ENCODE results near the gene SNAP47.
A peak's percentile ranks its signal among the peaks of the same experiment; 100 is the strongest.

Gene SNAP47

GRCh38 chr1:227785094-227785804, 50.0 kb downstream of the SNAP47 start:
- DNase-seq (ENCODE audit: low read depth in 2 of 2), result no peak

DNA sequence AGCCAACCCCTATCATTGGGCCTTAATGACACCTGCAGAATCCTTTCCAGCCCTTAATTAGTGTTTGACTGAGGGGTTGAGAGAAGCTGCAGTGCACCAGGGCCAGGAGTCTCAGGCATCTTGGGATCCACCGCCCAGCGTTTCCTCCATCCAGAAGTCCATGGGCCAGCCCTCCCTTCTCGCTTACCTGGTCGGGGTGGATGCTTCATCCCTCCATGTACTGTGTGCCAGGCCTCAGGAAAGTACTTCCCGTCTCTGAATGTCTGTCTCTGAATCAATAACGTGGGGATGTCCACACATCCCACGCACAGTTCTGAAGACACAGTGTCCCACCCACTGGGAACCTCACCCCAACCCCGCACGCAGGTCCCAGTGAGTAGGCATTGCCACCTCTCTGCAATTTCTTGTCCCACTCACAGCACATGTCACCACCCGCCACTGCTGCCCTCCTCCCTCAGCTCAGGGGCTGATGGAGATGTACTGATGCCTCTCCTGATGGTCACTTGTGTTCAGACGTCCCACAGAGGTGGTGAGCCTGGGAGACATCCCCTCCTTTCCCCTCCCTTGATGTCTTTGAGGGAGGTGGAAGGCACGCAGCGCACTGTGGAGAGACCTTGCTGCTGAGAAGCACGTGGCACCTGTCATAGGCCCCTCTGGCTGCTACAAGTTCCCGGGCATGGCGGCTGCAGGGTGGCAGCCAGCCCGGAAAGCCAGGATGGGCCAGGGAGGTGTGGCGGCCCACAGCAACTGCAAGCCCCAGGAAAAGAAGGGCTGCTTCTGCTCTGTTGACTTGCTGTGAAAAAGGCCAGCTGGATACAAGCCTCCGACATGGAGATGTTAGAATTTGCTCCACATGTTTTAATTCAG, 50.8 kb downstream of the SNAP47 start:
- DNase-seq (ENCODE audit: low read depth in 2 of 2), result no peak

DNA sequence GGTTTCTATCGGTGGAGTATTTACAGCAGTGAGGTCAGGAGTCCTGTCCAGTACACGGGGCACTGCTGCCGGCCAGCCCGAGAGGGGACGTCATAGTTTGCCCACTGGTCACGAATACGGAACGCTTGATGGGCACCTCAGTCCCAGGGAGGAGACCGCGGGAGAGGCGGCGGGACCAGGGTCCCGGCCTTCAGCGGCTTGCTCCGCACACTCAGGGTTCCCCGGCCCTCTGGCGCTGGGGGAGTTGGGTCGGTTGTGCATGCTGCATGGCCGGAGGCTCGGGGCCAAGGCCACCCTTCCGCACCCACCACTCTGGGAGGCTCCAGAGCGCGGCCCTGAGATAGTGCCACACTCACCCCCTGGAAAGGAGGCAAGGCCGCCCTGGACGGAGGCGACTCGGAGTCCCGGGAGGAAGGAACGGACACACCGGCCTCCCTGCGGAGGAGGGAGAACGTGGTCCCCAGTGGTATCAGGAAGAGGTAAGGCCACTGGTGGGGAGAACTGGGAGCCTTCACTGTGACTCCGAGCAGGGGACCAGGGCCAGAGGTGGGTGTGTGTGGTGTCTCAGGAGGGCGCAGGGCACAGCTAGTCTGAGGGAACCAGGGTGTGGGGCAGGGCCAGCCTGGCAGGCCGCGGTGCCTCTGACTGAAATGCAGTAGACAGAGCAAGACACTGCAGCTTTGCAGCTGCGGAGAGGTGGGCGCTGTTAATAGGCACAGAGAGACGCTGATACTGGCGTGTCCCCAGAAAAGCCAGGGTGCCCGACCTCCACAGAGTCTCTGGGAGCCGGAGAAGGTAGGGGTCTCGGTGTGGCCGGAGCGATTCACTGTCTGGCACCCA, 51.7 kb downstream of the SNAP47 start:
- no peak for DNase-seq (ENCODE audit: low read depth in 2 of 2)

GRCh38 chr1:227787513-227788270, 52.5 kb downstream of the SNAP47 start:
- DNase-seq (ENCODE audit: low read depth in 2 of 2), result peak; percentile 88 to 90

DNA sequence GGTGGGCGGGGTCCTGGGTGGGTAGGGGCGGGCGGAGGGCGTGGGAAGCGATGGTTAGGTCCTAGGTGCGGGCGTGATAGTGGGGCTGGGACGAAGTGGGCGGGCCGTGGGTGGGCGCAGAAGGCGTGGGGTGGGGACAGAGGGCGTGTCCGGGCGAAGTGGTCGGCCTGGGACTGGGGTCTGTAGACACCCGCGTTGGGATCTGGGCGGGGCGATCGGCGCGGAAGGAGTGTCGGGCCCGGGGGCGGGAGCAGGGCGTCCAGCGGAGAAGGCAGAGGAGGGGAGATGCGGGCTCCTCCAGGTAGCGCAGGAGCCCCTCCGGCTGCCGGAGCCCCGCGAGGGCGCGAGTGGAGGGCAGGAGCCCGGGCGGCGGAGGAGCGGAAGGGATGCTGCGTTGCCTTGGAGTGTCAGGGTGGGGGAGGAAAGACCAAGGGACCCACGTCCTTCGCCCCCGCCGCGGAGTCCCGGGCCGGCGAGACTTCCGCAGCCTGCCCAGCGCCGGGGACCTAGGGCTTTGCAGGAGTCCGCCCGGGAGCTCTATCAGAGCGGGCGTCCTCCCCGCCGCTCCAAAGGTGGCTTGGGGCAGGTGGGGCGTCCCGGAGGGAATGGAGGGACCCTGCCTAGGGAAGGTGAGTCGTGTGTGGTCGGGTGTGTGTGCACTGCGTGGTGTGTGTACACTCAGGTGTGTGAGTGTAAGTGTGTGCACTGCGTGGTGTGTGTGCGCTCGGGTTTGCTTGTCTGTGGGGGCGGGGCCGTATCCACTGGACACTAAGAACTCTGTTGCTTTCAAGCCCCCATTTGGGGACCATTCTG, 53.2 kb downstream of the SNAP47 start:
- peak; percentile 58 to 63 for DNase-seq (ENCODE audit: low read depth in 2 of 2)

DNA sequence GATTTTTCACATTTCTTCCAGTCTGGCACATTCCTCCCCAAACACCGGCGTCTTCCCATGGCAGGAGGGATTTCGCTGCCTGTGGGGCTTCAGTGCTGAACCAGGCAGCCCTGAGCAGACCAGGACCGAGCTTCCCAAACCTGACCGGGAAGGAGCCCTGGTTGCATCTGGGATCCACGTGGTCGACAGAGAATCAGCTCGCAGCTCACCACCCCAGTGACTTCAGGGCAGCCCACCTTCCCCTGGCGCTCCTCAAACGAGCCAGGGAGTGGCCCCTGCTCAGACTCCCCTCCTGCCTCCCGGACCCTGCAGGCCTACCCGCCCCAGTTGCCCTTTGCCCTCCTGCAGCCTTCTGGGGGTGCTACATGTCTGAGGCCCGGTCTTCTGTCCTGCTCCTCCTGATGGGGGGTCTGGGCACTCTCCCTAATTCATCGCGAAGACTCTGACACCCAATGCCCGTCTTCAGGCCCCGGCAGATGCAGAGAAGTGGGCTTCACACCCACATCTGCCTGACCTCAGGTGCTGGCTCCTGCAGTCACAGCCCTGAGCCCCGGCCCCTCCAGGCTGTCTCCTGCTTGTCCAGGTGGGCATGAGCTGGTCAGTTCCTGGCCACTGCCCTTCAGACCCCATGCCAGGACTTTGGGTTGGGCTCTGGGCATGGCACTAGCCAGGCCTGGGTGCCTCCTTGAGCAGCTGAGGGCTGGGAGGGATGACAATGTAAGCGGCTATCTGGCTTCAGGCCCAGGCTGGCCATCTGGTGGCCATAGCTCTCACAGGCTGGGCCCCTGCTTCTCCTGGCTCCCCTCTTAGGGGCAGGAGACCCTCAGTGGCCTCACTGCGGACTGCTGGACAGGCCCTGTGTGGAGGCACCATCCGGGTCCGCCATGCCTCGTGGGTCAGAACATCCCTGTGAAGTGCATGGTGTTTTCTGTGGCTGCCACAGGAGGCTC, 54.1 kb downstream of the SNAP47 start:
- DNase-seq (ENCODE audit: low read depth in 2 of 2), result no peak

- DNase-seq (ENCODE audit: low read depth in 2 of 2), result no peak
Measured at GRCh38 chr1:227790034-227790400, 54.8 kb downstream of the SNAP47 start.

- no peak for DNase-seq (ENCODE audit: low read depth in 2 of 2)
Measured at GRCh38 chr1:227790868-227791267, 55.6 kb downstream of the SNAP47 start.

DNA sequence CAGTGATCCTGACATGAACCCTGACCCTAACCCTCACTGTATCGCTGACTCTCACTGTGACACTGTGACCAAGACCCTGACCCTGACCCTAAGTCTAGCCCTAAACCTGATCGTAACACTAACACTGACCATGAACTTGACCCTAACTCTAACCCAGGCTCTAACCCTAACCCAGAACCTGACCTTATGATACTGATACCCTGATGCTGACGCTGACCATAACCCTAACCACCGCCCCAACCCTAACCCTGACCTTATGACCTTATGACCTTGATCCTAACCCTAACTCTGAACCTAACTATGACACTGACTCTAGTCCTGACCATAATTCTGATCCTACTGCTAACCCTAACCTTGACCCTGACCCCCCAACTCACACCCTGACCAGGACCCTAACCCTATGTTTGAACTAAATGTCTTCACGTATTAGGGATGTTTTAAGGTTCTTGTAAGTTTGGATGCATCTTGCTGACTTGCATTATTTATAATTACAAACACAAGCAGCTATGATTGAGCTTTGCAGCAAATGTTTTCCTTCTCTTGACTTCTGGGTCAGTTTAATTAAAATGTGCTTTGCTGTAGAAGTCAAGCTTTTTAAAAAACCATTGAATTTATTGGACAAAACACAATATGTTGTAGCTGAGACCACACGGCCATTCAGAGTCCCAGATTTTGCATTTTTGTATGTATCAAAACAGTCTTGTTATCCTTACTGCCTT, 56.3 kb downstream of the SNAP47 start:
- DNase-seq (ENCODE audit: low read depth in 2 of 2), result no peak

DNA sequence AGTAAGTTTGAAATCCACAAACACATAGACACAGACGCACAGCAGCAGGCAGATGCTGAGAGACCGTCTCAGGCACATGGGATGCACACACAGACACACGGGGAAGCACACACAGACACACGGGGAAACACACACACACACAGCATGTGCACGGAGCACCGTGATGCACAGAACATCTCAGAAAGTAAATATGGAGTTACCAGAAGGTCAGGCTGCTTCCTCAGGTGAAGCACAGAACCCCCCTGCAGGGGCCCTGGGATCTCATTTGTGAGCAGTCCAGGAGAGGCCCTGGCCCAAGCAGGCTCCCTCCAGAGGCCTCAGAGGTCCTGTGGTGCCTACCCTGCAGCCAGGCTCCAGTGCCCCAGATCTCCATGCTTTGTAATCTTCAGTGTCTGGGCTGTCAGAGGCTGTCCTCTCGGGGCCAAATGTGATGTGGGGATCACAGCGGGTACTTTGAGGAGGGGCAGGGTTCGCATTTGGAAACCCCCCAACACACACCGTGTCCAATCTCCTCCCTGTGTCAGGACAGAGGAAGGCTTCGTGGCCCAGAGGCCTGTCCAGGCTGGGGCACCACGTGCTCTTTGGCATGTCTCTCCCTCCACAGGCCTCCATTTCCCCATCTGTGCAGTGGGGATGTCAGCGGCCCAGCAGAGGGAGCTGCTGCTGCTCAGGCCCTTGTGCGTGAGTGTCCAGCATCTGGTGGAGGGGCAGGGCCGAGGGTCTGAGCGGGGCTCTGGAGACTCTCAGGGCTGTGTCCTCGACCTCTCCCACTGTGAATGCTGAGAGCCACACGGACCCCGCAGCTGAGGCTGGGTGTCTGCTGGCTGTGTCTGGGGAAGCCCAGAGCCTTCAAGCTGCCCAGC, 57.2 kb downstream of the SNAP47 start:
- DNase-seq (ENCODE audit: low read depth in 2 of 2), result no peak

DNA sequence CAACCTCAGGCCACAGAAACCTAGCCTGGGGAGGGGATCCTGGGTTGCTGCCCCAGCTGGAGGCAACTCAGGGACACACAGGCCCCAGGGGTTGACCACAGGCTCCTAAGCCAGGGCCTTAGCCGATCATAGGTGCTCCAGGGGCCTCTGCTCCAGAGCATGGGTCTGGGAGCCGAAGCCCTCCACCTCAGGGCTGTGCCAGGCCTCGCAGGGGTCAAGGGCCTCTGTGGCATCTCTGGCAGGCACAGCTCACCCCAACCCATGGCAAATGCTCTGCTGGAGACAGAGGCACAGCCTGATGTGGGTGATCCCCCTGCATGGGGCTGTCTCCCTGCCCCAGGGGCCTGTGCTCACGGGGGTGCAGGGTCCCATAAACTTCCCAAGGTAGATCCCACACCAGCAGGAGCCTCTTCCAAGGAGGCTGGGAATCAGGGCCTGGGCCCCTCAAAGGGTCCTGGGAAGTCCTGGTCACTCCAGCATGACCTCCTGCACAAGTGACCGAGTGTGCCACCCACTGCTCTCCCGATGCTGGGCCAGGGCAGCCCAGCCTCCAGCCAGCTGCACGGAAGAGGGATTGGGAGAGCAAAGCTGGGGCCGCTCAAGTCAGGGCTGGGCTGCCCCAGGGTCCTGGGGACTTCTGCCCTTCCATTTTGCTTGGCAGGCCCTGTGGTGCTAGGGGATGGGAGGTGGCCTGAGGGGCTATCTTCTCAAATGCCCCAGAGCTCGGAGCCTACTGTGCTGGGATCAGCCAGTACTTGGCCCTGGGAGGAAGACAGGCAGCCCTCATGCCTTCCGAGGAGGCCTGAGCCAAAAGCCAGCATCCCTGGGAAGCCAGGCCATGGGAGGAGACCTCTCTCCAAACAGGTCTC, 58.1 kb downstream of the SNAP47 start:
- DNase-seq (ENCODE audit: low read depth in 2 of 2), result no peak

- no peak for DNase-seq (ENCODE audit: low read depth in 2 of 2)
Measured at GRCh38 chr1:227793948-227794816, 58.9 kb downstream of the SNAP47 start.

DNA sequence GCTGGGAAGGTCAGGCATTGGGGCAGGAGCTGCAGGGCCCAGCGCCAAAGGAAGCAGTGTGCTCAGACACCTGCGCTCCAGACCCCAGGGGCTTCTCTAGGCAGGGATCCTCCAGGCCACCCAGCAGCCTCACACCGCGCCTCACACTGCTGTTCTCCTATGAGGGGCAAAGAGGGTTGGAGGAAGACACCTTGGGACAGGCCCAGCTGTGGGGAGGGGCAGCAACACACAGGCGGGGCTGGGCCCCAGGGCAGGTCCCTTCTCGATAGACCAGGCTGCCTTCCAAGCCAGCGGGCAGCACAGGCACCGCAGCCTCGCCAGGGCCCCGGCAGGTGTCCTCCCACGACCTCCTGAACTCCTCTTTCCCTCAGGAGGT, 59.6 kb downstream of the SNAP47 start:
- no peak for DNase-seq (ENCODE audit: low read depth in 2 of 2)

DNA sequence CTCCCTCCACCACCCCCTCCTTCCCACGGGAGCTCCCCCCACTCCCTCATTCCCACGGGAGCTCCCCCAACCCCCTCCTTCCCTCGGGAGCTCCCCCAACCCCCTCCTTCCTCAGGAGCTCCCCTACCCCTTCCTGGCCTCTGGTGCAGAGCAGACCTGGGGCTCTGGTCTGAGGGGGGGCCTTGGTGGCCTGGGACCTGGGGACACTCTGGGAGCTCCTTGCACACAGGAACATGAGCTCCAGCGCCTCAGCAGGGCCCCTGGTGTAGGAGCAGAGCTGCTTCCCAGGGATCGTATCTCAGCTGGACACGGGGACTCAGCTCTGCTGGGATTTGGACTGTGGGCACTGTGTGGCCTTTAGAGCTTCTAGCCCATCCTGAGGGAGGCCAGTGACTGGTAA, 60.5 kb downstream of the SNAP47 start:
- no peak for DNase-seq (ENCODE audit: low read depth in 2 of 2)

- DNase-seq (ENCODE audit: low read depth in 2 of 2), result no peak
Measured at GRCh38 chr1:227796359-227796915, 61.2 kb downstream of the SNAP47 start.

DNA sequence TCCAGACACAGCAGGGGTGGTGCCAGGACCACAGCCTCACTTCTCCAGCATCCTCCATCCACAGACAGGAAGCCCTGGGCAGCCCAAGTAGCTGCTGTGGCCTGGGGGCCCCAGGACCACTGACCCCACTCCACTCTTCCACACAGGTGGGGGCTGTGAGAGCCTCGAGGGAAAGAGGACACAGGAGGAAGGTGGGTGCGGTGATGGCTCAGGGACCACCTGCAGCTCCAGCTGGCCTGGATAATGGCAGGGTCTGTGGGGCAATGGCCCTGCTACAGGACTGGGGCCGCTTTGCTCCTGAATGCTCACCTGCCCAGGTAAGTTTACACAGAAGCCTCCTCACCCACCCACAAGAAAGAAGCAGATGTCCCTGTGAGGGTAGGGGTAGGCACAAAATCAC, 61.9 kb downstream of the SNAP47 start:
- no peak for DNase-seq (ENCODE audit: low read depth in 2 of 2)
